Islet of Langerhans (tissue), 1 donor: ENCODE results near the gene MKRN2OS.

Source experiments
- FAIRE-seq: peaks from one replicate; lab custom pipeline; 2011; peaks lifted over from hg19 to GRCh38; lab: Jason Lieb, UNC

Gene MKRN2OS

DNA sequence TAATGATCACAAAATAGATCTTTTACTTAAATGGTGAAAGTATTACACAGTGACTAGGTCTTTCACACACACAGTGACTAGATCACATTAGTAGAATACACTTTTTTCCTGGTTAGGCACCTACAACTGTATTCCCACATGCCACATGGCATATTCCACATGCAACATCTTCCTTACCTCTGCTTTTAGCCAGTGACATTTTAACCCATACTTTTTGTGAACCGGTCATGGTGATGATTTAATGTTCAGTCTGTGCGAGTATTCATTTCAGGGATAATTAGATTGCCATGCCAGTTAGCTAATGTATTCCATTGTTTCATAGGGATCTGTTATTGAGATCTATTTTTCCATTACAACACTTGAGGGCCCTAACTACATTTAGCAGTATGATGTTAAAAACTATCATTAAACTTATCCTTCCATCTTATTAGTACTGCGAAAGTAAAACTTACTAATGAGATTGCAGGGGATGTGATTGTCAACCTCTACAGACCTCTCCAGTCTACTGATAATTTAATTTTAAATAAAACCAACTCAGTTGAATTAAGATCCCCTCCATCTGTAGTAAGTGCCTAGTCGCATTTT is 32.7 kb downstream of the MKRN2OS start:
- no peak for FAIRE-seq

DNA sequence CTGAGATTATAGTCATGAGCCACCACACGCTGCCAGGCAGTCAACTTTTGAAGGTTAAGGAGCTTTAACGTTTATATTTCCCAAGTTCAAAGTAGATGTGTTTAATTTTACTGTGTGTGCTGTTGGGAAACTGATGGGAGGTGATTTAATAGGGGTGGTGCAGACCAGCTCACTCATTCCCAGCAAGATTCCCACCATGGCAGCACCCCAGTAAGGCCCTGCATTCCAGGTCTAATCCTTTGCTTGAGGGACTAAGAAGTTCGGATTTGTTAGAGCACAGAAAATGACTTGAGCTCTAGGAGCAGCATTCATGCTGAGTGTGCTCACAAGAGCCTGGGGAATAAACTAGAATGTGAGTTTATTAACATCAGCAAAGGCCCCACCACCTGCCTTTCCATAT is 35.8 kb downstream of the MKRN2OS start:
- FAIRE-seq, result no peak

DNA sequence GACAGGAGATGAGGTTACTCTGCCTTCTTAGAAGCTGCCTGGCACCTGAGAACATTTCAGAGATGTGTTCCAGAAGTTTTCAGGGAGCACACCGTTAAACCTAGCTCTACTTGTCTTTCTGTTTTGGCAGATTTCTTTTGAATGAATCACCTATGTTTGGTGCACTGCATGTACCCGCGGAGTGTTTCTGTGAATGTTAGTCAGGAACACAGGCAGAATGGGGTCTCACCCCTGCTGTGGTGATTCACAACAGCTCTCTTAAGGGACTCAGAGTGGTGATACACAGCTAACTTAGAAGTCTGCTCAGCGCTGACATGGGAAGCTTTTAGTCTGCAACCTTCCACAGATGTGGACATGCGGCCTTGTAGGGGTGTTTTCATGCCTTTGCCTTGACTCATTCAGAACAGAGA is 37.0 kb downstream of the MKRN2OS start:
- FAIRE-seq, result no peak

DNA sequence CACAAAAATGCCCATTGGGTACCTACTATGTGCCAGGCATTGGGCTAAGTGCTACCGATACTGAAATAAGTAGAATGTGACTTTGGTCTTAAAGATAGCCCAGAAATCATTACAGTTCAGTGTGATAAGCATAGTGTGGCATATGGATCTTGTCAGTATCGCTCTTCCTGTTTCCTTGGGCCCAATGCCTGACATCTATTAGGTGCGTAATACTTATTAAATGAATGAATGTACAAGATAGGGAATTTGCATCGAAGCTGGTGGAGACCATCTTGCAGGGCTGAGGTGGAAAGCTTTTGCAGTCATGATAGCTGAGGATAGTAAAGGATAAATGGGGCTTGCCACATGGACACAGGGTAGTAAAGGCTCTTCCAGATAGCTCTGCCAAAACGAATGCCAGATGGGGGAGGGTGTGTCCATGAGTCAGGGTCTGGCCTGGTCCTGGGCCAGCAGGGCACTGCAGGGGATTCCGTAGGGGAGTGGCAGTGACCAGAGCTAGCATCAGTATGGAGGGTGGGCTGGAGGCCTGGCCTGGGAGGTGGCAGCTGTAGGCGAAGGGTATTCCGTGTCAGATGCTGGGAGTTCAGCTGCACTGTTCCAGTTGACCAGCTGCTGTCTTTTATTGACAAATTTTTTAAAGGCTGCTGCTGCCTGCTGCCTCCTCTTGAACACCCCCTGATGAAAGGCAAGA is 37.6 kb downstream of the MKRN2OS start:
- no peak for FAIRE-seq

DNA sequence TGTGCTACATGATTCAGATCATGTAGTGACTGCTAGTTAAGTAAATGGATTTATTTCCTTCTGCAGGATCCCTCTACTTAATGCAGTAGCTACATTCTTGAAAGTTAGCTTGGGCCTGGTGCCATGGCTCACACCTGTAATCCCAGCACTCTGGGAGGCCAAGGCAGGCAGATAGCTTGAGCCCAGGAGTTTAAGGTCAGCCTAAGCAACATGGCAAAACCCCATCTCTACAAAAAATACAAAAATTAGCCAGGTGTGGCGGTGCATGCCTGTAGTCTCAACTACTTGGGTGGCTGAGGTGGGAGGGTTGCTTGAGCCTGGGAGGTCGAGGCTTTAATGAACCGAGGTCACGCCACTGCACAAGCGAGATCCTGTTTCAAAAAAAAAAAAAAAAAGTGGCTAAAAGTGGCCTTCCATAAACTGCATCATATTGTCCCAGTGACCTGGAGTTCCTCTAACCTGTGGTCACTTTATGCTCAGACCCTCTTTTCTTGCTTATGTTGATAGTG is 39.0 kb downstream of the MKRN2OS start:
- no peak for FAIRE-seq

DNA sequence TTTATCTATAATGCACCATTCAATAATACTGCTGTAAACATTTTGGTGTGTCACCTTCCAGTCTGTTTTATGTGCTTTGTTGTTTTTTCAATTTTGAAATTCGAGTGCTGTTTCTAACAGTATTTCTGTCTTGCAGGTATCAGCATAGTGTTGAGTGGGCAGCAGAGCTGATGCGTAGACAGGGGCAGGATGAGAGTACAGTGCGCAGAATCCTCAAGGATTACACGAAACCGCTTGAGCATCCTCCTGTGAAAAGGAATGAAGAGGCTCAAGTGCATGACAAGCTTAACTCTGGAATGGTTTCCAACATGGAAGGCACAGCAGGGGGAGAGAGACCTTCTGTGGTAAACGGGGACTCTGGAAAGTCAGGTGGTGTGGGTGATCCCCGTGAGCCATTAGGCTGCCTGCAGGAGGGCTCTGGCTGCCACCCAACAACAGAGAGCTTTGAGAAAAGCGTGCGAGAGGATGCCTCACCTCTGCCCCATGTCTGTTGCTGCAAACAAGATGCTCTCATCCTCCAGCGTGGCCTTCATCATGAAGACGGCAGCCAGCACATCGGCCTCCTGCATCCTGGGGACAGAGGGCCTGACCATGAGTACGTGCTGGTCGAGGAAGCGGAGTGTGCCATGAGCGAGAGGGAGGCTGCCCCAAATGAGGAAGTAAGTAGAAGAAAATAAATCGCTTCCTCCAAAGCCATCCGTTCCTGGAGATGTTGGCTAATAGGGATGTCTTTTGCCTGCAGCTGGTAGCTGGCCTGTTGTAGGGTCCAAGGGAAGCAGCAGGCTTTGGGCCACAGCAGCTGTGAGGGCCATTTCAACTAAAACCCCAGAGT is 42.0 kb downstream of the MKRN2OS start:
- no peak for FAIRE-seq

DNA sequence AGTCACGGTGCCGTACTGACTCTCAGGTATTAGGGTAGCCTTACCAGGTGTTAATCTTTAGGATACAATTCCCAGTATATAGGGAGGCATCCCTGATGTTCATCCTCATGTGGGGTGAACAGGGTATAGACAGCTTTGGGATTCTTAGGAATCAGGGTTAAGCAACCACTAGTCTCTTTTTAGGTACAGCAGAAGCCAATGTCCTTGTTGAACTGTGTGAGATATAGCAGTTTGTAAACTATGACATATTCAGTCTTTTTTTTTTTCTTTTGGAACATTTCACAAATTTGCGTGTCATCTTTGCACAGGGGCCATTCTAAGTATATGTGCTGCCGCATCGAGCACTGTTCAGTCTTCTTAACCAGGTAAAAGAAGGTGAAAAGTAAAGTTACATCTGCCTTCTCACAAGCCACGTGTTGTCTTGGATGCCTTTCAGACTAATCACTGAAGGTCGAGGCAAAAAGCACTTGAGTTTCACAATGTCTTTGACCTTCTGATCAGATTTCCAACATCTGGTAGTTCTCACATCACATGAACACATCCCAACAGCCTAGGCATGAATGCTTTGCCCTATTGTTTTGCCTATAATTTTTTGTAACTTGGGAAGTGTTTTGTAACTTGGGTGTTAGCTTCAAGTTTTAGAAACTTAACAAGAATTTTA is 43.8 kb downstream of the MKRN2OS start:
- no peak for FAIRE-seq

DNA sequence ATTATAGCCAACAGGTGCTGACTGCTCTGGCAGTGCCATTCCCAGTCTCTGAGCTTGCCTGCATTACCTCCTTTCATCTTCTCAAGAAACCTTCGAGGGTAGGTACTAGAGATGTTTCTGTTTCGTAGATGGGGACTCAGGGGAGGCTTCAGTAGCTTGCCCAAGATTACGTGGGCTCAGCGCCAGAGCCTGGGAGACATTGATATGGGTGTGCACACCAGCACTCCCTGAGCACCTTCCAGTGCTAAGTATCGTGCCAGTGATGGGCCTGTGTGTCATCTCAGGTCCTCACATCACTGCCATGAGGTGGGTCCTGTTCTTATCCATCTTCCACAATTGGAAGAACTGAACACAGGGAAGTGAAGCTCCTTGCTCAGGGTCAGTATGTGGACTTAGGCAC is 45.8 kb downstream of the MKRN2OS start:
- no peak for FAIRE-seq

DNA sequence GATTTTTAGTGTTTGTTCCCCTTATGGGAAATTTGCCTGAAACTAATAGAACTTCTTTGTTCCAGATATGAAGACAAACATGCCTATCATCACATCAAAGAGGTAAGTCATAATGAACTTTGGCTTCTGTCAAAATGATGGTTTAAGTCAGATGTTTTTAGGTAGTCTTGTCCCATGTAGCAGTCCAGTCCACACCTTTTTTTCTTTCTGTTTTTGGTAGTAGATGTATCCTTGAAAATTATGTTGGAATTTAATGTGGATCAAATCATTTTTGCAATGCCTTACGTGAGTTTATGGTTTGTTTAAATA is 48.9 kb downstream of the MKRN2OS start:
- FAIRE-seq, result no peak

DNA sequence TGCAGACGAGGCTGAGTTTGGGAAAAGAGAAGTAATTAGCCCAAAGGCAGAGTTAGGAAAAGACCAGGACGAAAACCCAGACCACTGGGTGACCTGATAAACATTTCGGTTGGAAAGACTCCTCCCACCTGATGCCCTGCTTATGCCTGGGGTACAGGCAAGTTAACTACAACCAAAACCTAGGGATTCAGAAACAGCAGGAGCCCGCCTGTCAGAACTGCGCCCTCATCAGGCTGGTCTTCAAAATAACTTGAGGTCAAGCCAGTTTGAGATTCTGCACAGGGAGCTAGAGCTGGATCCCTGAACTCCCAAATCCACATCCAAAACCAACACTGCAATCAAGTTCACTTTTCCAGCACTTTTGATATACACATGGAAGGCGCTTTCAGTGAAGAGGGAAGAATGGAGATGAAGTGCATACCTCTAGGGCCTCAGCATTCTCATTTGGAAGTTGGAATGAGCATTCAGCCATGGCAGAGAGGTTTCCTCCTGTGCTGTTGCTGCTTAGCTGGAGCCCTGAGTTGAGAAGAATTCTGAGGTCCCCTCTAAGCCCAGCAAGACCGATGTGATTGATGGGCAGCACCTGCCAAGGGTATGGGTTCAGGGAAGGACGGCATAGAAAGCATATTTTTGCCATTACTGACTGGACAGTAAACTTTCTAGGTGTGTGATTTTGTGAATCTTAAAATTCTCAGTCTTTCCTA is 49.4 kb downstream of the MKRN2OS start:
- no peak for FAIRE-seq

DNA sequence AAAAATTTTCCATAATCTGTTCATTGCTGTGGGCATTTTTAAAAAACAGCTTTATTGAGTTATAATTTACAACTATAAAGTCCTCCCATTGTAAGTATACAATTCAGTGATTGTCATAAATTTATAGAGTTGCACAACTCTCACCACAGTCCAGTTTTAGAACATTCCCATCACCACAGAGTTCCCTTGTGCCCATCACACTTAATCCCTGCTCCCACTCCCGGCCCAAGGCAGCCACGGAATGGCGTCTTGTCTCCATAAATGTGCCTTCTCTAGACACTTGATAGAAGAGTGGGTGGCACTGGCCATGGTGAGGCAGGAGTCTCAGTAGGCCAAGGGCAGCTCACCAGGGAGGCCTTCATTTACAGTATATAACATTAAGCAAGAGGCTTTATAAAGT is 54.8 kb downstream of the MKRN2OS start:
- FAIRE-seq, result no peak

DNA sequence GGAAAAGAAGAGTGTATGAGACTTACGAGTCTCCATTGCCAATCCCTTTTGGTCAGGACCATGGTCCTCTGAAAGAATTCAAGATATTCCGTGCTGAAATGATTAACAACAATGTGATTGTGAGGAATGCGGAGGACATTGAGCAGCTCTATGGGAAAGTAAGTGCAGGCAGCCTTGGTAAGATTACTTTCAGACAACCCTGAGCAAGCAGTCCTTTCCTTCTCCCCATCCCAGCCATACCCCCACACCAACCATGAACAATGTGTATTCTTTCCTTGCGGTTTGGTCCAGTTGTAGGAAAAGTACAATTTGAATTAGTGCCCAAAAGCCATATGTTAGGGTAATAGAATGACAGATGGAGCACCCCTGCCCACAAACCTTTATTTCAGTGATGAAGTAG is 55.5 kb downstream of the MKRN2OS start:
- FAIRE-seq, result no peak
